Ovary (tissue), 3 donors: Measurements from ENCODE around the gene PANX1.

Experiments used
- CTCF ChIP-seq, 3 donors: fragments of 450-650 bp in 2 of 3; fragments of 200-600 bp in 1 of 3; IDR thresholded peaks; one replicate each; pipeline versions ENCODE4 v1.5.1 to v1.8.0; 2016 to 2022; ENCODE audit warnings: antibody characterized with exemption in 3 of 3, mild to moderate bottlenecking in 1 of 3
- EP300 ChIP-seq: sonication (generic); formaldehyde crosslinking; IDR thresholded peaks from one replicate; pipeline ENCODE4 v1.6.1; 2017; ENCODE audit warnings: antibody characterized with exemption
- POLR2A ChIP-seq: fragments of 450-650 bp; IDR thresholded peaks from one replicate; pipeline ENCODE4 v1.6.1; 2017; ENCODE audit warnings: antibody characterized with exemption, mild to moderate bottlenecking, moderate library complexity
- donor health status: DM: no; HTN: no; CAD: no.

- TF ChIP-seq EP300 (no peak), CTCF (IDR thresholded peaks at IDR 0.05) (no peak), POLR2A (no peak)
These were observed 56.2 kb downstream of the PANX1 start for GRCh38 chr11:94184846-94185245.
